ENCODE data around the gene ADAMTS6.

GRCh38 chr5:65390208-65390607 is 91.5 kb downstream of the ADAMTS6 start:
- no peak for TF ChIP-seq EZH2 (IDR thresholded peaks at IDR 0.05; ENCODE audit: borderline replicate concordance, insufficient read depth, low read depth, low read length, poor library complexity, severe bottlenecking)
- TF ChIP-seq CTCF (IDR thresholded peaks at IDR 0.05) = no peak
